GM21526 (cell line): ENCODE measurements around the gene TSPAN14.

Experiments
- ATAC-seq: cut with Tn5 transposase; IDR thresholded peaks from one replicate; pipeline ENCODE4 v1.9.1; 2021; ENCODE audit warnings: moderate library complexity; ENCODE audit not compliant: unreplicated experiment, low FRiP score

The TSPAN14 gene

GRCh38 chr10:80485076-80485945 is 31.2 kb downstream of the TSPAN14 start:
- no peak for ATAC-seq

GRCh38 chr10:80485946-80486764 is 32.0 kb downstream of the TSPAN14 start:
- no peak for ATAC-seq

GRCh38 chr10:80486785-80487420 is 32.8 kb downstream of the TSPAN14 start:
- ATAC-seq: no peak

GRCh38 chr10:80487421-80487785 is 33.3 kb downstream of the TSPAN14 start:
- ATAC-seq: no peak

- ATAC-seq: no peak
Observed at GRCh38 chr10:80487791-80488538, 33.9 kb downstream of the TSPAN14 start.

GRCh38 chr10:80488539-80489066 is 34.5 kb downstream of the TSPAN14 start:
- ATAC-seq: no peak

- no peak for ATAC-seq
Observed at GRCh38 chr10:80489371-80490112, 35.4 kb downstream of the TSPAN14 start.

- no peak for ATAC-seq
Observed at GRCh38 chr10:80491251-80492102, 37.4 kb downstream of the TSPAN14 start.

GRCh38 chr10:80492848-80493521 is 38.9 kb downstream of the TSPAN14 start:
- peak; percentile 41 for ATAC-seq

GRCh38 chr10:80493522-80494051 is 39.5 kb downstream of the TSPAN14 start:
- ATAC-seq: peak; percentile 46

- no peak for ATAC-seq
Observed at GRCh38 chr10:80496555-80497172, 42.6 kb downstream of the TSPAN14 start.

- no peak for ATAC-seq
Observed at GRCh38 chr10:80497187-80498077, 43.3 kb downstream of the TSPAN14 start.

- ATAC-seq: no peak
Observed at GRCh38 chr10:80498078-80498832, 44.1 kb downstream of the TSPAN14 start.

GRCh38 chr10:80498833-80499741 is 45.0 kb downstream of the TSPAN14 start:
- no peak for ATAC-seq
